DND-41 (cell line): ENCODE measurements around the gene RBPJ.

ENCODE experiments used
- CTCF ChIP-seq: IDR thresholded peaks from 2 replicates; pipeline ENCODE4 v1.5.1; 2012; ENCODE audit warnings: borderline replicate concordance, low read length, moderate library complexity, mild to moderate bottlenecking; ENCODE audit not compliant: poor library complexity, severe bottlenecking; ENCODE audit errors: extremely low read depth
- EZH2 ChIP-seq: IDR thresholded peaks from 3 replicates; pipeline ENCODE4 v1.6.1; 2012; ENCODE audit warnings: borderline replicate concordance, low read depth, mild to moderate bottlenecking, moderate library complexity, low read length, inconsistent platforms; ENCODE audit not compliant: severe bottlenecking

DNA sequence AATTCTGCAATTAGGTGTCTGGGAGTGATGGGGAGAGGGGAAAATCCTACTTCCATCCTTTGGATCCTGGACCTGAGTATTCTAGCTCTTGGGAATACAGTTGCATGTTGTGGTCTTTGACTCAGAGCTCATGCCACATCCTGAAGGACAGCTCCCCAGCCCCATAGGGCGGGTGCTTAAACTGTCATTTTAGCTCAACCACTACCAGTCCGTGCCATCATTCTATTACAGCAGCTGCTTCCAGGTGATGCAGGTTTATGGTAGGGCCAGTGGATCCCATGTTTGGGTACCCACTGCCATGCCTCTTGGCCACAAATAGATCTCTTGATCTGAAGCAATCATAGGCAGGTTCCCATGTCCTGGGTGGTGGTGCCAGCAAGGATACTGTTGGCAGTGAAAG, 134.8 kb downstream of the RBPJ start:
- TF ChIP-seq CTCF: no peak
- TF ChIP-seq EZH2: no peak
